Suprapubic skin (tissue), 4 donors: ENCODE measurements around the gene DFFA.

ENCODE experiments used
- POLR2A ChIP-seq, 2 donors: fragments of 450-650 bp; IDR thresholded peaks; one replicate each; pipeline ENCODE4 v1.6.1; 2017; ENCODE audit warnings: antibody characterized with exemption in 2 of 2, mild to moderate bottlenecking in 2 of 2, moderate library complexity in 2 of 2
- POLR2AphosphoS5 ChIP-seq, 3 donors: sonication (generic); formaldehyde crosslinking; IDR thresholded peaks; one replicate each; pipeline ENCODE4 v1.6.1; 2017; ENCODE audit warnings: antibody characterized with exemption in 3 of 3
- TF ChIP-seq, protein P1 (sequence below), 2 donors: fragments of 200-600 bp in 1 of 2; fragments of 450-650 bp in 1 of 2; sonication (generic) in 1 of 2; IDR thresholded peaks; one replicate each; pipeline ENCODE4 v1.5.1; 2016 to 2019; ENCODE audit warnings: antibody characterized with exemption in 2 of 2, mild to moderate bottlenecking in 1 of 2, moderate library complexity in 1 of 2

DNA sequence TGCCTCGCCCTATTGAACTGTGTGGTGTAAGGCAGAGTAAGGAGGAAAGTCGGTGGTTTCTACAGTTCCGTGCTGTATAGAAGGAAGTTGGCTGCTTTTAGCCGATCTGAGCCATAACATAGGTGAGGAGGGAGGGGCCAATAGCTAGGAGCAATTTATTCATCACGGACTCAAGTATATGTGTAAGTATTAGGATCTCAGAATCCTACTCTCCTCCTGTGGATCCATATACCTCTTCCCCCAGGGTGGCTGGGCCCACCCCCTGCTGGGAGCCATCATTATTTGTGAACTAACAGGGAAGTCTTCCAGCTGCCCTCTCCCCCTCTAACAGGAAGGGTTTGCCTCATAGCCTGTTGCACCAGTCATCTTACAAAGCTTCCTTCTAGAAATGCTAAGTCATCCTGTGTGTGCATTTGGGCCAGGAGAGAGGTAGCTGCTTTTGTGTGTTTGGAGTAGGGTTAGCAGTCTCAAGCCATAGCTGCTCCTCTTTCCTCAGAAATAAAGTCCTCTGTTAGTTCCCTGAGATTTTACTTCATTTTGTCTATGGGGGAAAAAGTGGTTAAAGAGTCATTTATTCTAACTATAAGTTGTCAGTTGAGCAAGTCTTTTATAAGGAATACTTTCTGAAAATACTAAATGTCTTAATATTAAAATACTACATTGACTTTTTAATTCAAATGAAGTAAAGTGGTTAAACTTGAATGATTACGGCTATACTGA is 57.0 kb downstream of the DFFA start:
- TF ChIP-seq, protein P1, sequence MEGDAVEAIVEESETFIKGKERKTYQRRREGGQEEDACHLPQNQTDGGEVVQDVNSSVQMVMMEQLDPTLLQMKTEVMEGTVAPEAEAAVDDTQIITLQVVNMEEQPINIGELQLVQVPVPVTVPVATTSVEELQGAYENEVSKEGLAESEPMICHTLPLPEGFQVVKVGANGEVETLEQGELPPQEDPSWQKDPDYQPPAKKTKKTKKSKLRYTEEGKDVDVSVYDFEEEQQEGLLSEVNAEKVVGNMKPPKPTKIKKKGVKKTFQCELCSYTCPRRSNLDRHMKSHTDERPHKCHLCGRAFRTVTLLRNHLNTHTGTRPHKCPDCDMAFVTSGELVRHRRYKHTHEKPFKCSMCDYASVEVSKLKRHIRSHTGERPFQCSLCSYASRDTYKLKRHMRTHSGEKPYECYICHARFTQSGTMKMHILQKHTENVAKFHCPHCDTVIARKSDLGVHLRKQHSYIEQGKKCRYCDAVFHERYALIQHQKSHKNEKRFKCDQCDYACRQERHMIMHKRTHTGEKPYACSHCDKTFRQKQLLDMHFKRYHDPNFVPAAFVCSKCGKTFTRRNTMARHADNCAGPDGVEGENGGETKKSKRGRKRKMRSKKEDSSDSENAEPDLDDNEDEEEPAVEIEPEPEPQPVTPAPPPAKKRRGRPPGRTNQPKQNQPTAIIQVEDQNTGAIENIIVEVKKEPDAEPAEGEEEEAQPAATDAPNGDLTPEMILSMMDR (IDR thresholded peaks at IDR 0.05): no peak
- TF ChIP-seq POLR2A (IDR thresholded peaks at IDR 0.05) (no peak), POLR2AphosphoS5 (IDR thresholded peaks at IDR 0.05) (no peak)
